GM21515 (cell line): ENCODE data around the gene TMEM238.
A peak's percentile ranks its signal among the peaks of the same experiment; 100 is the strongest.
"Not testable (repeated sequence)": the region's sequence is repeated elsewhere in the genome, so short reads cannot be mapped to it uniquely, and the experiment has no call there.

Experiments
- ATAC-seq: cut with Tn5 transposase; IDR thresholded peaks from one replicate; pipeline ENCODE4 v1.9.1; 2021; ENCODE audit not compliant: unreplicated experiment

The TMEM238 gene

DNA sequence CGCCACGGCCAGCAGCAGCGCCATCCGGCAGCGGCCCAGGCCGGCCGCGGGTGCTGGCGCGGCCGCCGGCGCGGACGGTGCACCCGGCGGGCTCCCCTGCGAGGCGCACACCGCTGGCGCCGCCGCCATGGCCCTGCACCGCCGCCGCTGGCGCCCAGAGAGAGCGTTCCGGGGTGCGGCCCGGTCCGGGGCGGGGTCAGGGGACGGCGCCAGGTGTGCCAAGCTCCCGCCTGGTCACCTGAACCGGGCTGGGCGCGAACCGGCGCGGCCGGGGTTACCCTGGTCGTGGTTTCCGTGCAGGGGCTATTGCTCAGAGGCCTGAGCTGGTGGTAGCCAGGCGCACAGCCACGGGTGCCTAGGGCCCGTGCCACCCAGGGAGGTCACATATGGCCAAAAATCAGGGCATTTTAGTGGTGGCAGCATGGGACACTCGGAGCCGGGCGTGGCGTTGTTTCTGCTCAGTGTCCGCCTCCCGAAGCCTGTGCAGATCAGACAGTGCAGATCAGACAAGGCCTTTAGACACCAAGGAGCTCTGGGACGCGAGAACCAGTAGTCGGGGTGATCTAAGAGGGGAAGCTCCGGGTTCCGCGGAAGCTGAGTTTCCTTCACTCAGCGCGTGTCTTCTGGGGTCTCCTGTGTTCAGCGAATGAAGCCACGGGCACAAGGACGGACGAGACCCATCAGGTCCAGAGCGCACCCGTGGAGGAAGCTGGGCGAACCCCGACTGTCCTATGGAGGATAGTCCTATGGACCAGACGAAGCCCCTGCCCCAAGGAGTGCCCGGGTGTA, at the start of gene TMEM238:
Gene TMEM238, minus strand, starts transcription at position 162 of the 789 bp plus-strand sequence. Its CDS starts 33 bp downstream, at position 129.
- ATAC-seq = peak; percentile 26

GRCh38 chr19:55433292-55433691, 49.2 kb upstream of the TMEM238 start:
- ATAC-seq = no peak

DNA sequence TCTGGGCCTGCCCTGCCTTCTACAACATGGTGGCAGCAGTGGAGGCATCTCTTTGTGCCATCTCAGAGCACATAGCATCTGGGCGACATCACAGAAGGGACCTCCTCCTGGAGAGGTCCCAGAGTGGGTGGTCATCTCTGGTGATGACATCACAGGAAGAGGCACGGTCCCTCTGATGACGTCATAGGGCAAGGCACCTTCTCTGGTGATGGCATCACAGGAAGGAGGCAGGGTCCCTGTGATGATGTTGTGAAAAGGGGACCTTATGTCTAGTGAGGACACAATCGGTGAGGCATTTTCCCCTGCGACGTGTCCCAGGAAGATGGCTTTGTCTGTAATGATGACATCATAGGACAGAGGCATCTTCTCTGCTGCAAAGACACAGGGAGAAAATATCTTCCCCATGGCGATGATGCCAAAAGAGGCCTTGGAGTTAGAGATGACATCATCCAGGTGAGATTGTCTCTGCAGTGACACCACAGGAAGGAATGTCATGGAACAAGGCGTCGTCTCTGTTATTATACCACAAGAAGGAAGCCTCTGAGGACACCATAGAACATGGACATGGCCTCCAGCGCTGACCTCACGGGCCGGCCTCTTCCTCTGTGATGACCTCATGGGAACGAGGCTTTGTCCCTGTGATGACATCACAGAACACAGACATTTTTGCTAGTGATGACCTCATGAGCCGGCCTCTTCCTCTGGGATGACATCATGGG, 48.3 kb upstream of the TMEM238 start:
- ATAC-seq = no peak

- no peak for ATAC-seq
Observed at GRCh38 chr19:55431183-55431582, 47.1 kb upstream of the TMEM238 start.

- no peak for ATAC-seq
Observed at GRCh38 chr19:55426042-55426441, 42.0 kb upstream of the TMEM238 start.

- no peak for ATAC-seq
Observed at GRCh38 chr19:55424518-55424917, 40.4 kb upstream of the TMEM238 start.

DNA sequence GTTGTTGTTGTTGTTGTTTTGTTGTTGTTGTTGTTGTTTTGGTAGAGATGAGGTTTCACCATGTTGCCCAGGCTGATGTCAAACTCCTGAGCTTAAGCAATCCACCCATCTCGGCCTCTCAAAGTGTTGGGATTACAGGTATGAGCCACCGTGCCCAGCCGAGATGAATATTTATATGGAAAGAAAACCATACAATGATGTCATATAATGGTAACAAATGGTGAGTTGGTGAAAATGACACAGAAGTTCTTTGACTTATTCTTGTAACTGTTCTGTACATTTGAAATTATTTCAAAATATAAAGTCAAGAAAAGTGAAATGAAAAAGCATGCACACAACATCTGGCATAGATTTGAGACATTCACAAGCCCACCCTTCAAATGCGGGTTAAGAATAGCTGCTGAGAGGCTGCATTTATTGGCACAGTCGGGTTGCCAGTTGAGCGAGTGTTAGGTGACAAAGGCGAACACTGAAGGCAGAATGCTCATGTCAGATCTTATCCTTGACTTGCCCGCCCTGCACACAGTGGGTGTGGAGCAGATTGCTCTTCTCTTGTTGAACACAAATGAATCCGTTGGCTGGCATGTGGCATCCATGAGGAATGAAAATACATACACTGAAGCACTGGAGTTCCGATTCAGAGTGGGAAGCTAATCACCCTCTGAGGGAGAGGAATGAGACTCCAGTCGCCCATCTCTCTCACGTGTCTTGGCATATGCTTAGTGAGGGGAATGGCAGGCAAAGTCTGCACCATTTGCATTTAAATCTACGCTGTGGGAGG, 39.3 kb upstream of the TMEM238 start:
- ATAC-seq = no peak

DNA sequence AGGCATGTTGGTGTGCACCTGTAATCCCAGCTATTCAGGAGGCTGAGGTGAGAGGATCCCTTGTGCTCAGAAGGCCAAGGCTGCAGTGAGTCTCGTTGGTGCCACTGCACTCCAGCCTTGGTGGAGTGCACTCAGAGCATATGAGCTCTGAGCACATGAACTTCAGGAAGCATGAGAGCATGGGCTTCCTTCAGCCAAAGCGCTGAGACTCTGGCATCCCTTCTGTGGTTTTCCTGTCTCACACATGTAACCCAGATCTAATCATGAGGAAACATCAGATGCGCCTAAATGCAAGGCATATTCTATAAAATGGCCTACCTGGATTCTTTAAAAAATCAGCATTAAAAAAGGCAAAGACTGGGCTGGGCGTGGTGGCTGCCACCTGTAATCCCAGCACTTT, 37.2 kb upstream of the TMEM238 start:
- ATAC-seq = not testable (repeated sequence)

GRCh38 chr19:55419624-55420236, 35.6 kb upstream of the TMEM238 start:
- ATAC-seq = no peak

DNA sequence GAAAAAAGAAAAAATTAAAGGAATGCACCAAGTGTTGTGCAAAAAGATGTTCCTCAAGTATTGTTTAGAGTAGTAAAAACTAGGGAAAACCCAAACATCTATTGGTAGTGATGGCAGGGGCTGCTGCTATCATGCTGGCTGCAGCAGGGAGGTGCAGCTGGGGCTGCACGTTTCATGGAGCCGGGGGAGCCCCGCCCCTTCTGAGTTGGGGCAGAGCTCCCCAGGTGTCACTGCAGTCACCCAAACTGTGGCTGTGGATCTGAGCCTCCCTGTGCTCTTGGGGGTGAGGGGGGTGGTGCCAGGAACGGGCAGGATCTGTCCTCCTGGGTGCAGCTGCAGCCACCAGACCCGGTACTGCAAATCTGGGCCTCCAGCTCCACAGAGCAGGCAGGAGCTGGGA, 35.0 kb upstream of the TMEM238 start:
- ATAC-seq = no peak

- no peak for ATAC-seq
Observed at GRCh38 chr19:55418185-55418584, 34.1 kb upstream of the TMEM238 start.

DNA sequence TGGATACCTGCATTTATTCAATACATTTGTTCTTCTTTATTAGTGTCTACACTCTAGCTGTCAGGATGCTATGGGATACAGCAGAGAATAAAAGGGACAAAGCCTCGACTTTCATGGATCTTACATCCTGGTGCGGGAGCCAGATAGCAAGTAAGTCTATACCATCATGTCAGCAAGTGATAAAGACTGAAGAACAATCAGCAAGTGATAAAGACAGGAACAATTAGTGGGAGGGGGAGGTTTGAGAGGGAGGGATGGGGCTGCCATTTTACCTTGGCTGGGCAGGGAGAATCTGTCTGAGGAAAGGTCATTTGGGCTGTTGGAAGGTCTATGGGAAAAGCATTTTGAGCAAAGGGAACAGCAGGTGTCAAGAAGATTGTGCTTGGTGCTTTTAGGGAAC, 26.1 kb upstream of the TMEM238 start:
- no peak for ATAC-seq

GRCh38 chr19:55409179-55409578, 25.1 kb upstream of the TMEM238 start:
- not testable (repeated sequence) for ATAC-seq

GRCh38 chr19:55408533-55408872, 24.4 kb upstream of the TMEM238 start:
- no peak for ATAC-seq

DNA sequence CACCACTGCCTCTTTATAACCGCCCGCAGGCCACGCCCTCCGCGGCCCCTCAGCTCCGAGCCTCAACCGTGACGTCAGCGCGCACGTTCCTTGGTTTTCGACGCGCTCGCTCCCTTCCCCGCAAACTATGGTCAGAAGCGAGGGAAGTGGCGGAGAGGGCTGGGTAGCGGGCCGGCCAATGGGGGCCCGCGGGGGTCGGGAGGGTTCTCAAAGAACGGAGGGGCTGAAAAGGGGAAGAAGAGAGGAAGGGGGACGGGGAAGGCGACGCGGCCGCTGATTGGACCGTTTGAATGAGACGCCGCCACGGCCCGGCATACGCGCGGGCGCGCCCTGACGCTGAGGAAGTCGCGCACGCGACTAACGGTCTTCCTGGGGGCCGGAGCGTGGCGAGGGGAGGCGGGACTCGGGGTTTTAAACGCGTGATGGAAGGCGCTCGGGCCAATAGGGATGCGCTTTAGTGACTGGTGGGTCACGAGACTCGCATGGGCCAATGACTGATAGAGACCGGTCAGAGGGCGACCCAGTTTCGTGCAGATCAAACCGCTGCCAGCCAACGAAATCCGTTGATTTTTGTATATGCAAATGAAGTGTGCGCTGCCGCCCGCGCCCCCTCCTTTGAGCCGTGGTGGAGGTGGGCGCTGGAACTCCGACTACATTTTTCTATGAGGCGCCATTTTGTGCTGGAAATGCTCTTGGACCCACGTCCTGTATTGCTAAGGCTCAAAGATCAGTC, 23.9 kb upstream of the TMEM238 start:
- ATAC-seq = peak; percentile 84

GRCh38 chr19:55407550-55407799, 23.4 kb upstream of the TMEM238 start, which contains the start of gene UBE2S:
Gene UBE2S, minus strand, starts transcription at chr19:55407788. Its CDS starts 199 bp downstream, at chr19:55407589.
- not testable (repeated sequence) for ATAC-seq

DNA sequence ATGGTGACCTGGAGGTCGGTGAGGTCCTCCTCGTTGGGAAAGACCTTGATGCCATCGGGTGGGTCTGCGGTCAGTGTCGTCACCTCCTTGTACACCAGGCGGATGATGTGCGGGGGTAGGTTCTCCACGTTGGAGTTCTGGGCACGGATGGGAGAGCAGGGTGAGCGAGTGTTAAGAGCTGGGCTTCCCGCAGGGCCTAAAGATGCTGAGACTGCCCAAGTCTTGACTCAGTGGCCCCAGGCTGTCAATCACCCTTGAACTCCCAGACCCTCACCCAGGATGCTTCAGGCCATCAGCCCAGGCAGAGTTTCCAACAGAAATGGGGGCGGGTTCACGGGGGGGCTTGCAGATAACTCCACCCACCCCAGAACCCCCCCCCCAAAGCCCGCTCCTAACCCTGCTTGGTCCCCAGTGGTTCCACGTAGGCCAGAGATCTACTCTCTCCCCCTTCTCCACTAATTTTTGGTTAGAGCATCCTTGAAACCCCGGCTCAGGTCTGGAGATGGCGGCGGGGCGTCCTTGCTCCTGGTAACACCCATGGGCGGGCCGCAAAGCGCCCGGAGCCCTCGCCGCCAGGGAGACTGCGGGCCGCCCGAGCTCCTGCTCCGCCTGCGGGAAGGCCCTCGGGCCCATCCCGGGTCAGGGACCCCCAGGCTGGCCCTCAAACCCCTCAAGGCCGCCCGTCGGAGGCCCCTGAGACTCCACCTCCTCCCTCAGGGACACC, 22.9 kb upstream of the TMEM238 start:
- no peak for ATAC-seq

DNA sequence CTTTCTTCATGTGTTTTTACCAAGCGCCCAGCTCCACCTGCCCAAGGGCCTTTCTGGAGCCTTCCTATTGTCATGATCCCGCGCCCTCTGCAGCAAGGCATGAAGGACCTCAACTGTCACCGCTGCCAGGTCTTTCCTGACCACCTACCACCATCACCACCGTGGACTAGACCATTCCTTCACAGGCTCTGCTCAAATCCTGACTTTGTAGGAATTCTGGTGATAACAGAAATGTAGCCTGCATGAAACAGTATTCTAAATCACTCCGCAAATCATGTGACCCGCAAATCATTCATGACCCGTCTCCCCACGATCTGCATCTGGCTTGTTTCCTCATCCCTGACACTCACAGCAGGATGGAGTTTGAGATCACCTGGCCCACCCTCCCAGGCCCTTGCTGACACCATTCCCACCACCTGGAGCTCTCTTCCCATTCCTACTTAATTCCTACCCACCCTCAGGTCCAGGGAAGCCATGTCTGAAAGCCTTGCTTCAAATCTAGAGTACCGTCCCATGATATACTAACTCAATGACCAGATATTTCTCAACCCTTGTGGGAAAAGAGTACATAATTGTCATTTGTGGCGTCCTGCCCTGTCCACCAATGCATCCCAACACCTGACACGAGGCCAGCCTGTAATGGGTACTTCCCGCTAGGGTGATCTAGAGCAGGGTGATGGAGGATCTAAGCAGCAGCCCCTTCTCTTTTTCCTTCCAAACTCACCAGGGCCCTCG, 22.2 kb upstream of the TMEM238 start:
- ATAC-seq = no peak

GRCh38 chr19:55405638-55406037, 21.5 kb upstream of the TMEM238 start:
- ATAC-seq = no peak
